ES-I3 (cell line): ENCODE data around the gene CDH3.

Source experiments
- H3K36me3 ChIP-seq: 2 replicates; pipeline ENCODE4 v1.6.1; 2013; ENCODE audit warnings: mild to moderate bottlenecking, low read length, control low read depth, moderate library complexity; ENCODE audit not compliant: insufficient read depth
- H3K4me1 ChIP-seq: 2 replicates; pipeline ENCODE4 v1.6.1; 2013; ENCODE audit warnings: mild to moderate bottlenecking, control low read depth, low read length; ENCODE audit not compliant: insufficient read depth
- H3K9ac ChIP-seq: 2 replicates; pipeline ENCODE4 v1.6.1; 2013; ENCODE audit warnings: low read depth, mild to moderate bottlenecking, low read length, moderate library complexity
- H3K9me3 ChIP-seq: 2 replicates; pipeline ENCODE4 v1.6.1; 2013; ENCODE audit warnings: mild to moderate bottlenecking, low read length, moderate library complexity; ENCODE audit not compliant: control insufficient read depth, insufficient read depth

The CDH3 gene

GRCh38 chr16:68659412-68660358 is 14.6 kb downstream of the CDH3 start:
- Histone ChIP-seq H3K4me1 (no peaks in the 10 kb centered on the region; the same call in 1 of the 2 replicates), H3K36me3 (no peaks in the 10 kb centered on the region), H3K9ac (no peak overlapping the region), H3K9me3 (no peaks in the 10 kb centered on the region)

DNA sequence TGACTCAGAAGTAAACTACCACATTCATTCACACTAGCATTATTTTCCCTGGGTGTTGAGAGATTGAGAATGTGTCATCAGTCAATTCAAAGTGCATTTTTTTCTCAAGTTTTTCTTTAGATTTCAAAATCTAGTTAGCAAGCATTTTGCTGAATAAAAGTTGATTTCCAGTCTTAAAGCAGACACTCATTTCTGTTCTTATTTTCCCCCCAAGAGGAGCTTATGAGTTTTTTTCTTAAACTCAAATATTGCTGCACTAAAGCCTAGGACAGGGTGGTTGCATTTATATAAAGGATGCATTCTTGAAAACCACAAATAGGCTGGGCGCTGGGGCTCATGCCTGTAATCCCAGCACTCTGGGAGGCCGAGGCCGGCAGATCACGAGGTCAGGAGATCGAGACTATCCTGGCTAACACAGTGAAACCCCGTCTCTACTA is 15.3 kb downstream of the CDH3 start:
- no peaks in the 10 kb centered on the region for H3K9me3 ChIP-seq
- no peak overlapping the region for H3K9ac ChIP-seq
- no peaks in the 10 kb centered on the region; the same call in 1 of the 2 replicates for H3K4me1 ChIP-seq
- H3K36me3 ChIP-seq = no peaks in the 10 kb centered on the region

GRCh38 chr16:68662035-68662434 is 16.9 kb downstream of the CDH3 start:
- no peaks in the 10 kb centered on the region; the same call in 1 of the 2 replicates for H3K4me1 ChIP-seq
- H3K9ac ChIP-seq = no peak overlapping the region
- H3K9me3 ChIP-seq = no peaks in the 10 kb centered on the region
- no peaks in the 10 kb centered on the region for H3K36me3 ChIP-seq

DNA sequence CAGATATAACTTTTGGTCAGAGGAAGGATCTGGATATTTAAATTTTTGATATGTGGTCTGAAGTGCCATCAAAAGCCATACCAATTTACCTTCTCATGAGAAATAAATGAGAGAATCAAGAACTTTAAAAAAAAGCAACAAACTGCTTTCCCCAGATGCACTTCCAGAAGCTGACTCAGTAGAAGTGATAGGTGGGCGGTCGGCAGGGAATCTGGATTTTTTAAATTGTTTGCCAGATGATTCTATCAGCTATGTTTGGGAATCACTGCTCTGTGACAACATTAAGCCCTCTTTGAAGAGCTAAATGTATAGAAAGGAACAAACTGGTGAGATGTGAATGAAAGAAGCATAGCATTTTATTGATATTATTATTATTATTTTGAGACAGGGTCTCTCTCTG is 19.2 kb downstream of the CDH3 start:
- Histone ChIP-seq H3K4me1 (no peaks in the 10 kb centered on the region; the same call in 1 of the 2 replicates), H3K9ac (no peak overlapping the region), H3K36me3 (no peaks in the 10 kb centered on the region), H3K9me3 (no peaks in the 10 kb centered on the region)

- Histone ChIP-seq H3K36me3 (no peaks in the 10 kb centered on the region; the same call in 1 of the 2 replicates), H3K4me1 (no peaks in the 10 kb centered on the region; the same call in 1 of the 2 replicates), H3K9me3 (no peaks in the 10 kb centered on the region), H3K9ac (no peak overlapping the region)
These were observed 20.4 kb downstream of the CDH3 start for GRCh38 chr16:68665501-68665900.

DNA sequence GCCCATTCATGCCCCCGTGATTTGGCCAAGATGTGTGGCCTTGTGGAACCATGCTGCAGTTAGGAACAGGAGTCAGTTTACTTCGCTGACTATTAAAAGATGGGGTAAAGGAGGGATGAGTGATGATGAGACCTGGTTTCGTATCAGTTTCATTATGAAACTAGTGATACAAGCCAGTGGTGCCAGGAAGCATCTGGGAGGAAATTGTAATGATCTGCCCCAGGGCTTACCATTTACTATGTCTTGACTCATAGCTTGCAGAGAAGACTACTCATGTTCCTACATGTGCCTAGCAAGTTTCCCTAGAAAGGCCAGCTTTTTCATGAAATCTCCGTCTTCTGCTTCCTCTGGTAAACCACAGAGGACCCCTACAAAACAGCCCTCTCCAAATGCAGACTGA is 23.2 kb downstream of the CDH3 start:
- no peaks in the 10 kb centered on the region; the same call in 1 of the 2 replicates for H3K36me3 ChIP-seq
- H3K9me3 ChIP-seq = no peaks in the 10 kb centered on the region
- no peaks in the 10 kb centered on the region; the same call in 1 of the 2 replicates for H3K4me1 ChIP-seq
- no peak overlapping the region for H3K9ac ChIP-seq

GRCh38 chr16:68676113-68676860 is 31.2 kb downstream of the CDH3 start:
- Histone ChIP-seq H3K9ac (no peak overlapping the region), H3K36me3 (peaks cover 6% of the 10 kb centered on the region; the same call in 1 of the 2 replicates), H3K9me3 (no peaks in the 10 kb centered on the region), H3K4me1 (no peaks in the 10 kb centered on the region)

- Histone ChIP-seq H3K4me1 (no peaks in the 10 kb centered on the region), H3K9ac (no peak overlapping the region), H3K36me3 (peaks cover 19% of the 10 kb centered on the region), H3K9me3 (no peaks in the 10 kb centered on the region)
These were observed 35.9 kb downstream of the CDH3 start for GRCh38 chr16:68681038-68681437.

- no peaks in the 10 kb centered on the region for H3K4me1 ChIP-seq
- H3K36me3 ChIP-seq = peaks cover 22% of the 10 kb centered on the region
- H3K9me3 ChIP-seq = no peaks in the 10 kb centered on the region
These were observed 40.8 kb downstream of the CDH3 start for GRCh38 chr16:68685685-68686478.

DNA sequence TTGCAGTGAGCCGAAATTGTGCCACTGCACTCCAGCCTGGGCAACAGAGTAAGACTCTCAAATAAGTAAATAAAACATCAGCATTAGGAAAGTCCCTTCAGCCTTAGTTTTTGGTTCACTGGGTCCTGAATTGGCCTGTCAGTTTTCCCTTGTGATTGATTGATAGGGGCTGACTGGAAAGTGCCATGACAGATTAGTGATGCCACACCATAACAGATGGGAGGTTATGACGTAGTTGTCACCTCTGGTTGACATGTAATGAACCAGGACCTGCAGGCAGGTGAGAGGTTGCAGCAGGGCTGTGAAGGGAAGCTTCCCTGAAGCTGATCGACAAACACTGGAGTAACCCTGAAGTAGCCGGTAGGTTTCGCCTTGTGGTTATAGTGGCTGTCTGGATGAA is 41.8 kb downstream of the CDH3 start:
- Histone ChIP-seq H3K4me1 (no peaks in the 10 kb centered on the region), H3K36me3 (peaks cover 25% of the 10 kb centered on the region), H3K9ac (no peak overlapping the region), H3K9me3 (no peaks in the 10 kb centered on the region)

More at GRCh38 chr16:68685685-68686478, 40.8 kb downstream of the CDH3 start:
- no peak overlapping the region for H3K9ac ChIP-seq

- Histone ChIP-seq H3K36me3 (peaks cover 20% of the 10 kb centered on the region; the same call in 1 of the 2 replicates), H3K9ac (no peak overlapping the region), H3K9me3 (no peaks in the 10 kb centered on the region), H3K4me1 (no peaks in the 10 kb centered on the region)
These were observed 44.8 kb downstream of the CDH3 start for GRCh38 chr16:68689921-68690320.

GRCh38 chr16:68695575-68695974 is 50.5 kb downstream of the CDH3 start:
- Histone ChIP-seq H3K4me1 (no peaks in the 10 kb centered on the region), H3K9ac (no peak overlapping the region), H3K36me3 (peaks cover 21% of the 10 kb centered on the region; the same call in 1 of the 2 replicates), H3K9me3 (no peaks in the 10 kb centered on the region)

- Histone ChIP-seq H3K4me1 (no peaks in the 10 kb centered on the region), H3K9ac (no peak overlapping the region), H3K9me3 (no peaks in the 10 kb centered on the region), H3K36me3 (peaks cover 19% of the 10 kb centered on the region; the same call in 1 of the 2 replicates)
These were observed 51.4 kb downstream of the CDH3 start for GRCh38 chr16:68696514-68696913.

- Histone ChIP-seq H3K4me1 (no peaks in the 10 kb centered on the region), H3K9me3 (no peaks in the 10 kb centered on the region), H3K36me3 (peaks cover 7% of the 10 kb centered on the region; the same call in 1 of the 2 replicates), H3K9ac (no peak overlapping the region)
These were observed 53.0 kb downstream of the CDH3 start for GRCh38 chr16:68698091-68698490.
